ENCODE results near the gene CPNE4.

The CPNE4 gene

DNA sequence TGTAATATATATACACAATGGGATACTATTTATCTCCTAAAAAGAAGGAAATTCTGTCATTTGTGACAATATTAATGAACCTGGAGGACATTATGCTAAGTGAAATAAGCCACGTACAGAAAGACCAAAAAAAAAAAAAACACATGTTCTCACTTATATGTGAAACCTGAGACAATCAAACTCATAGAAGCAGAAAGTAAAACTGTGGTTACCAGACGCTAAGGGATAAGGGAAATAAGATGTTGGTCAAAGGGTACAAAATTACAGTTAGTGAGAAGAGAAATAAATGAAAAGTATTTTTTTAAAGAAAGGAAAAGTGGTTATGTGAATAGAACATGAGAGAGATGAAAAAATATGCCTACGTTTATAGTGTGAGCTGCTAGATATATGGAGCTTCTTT lies 101.1 kb downstream of the CPNE4 start:
- TF ChIP-seq, protein P1, sequence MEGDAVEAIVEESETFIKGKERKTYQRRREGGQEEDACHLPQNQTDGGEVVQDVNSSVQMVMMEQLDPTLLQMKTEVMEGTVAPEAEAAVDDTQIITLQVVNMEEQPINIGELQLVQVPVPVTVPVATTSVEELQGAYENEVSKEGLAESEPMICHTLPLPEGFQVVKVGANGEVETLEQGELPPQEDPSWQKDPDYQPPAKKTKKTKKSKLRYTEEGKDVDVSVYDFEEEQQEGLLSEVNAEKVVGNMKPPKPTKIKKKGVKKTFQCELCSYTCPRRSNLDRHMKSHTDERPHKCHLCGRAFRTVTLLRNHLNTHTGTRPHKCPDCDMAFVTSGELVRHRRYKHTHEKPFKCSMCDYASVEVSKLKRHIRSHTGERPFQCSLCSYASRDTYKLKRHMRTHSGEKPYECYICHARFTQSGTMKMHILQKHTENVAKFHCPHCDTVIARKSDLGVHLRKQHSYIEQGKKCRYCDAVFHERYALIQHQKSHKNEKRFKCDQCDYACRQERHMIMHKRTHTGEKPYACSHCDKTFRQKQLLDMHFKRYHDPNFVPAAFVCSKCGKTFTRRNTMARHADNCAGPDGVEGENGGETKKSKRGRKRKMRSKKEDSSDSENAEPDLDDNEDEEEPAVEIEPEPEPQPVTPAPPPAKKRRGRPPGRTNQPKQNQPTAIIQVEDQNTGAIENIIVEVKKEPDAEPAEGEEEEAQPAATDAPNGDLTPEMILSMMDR (IDR thresholded peaks at IDR 0.05; ENCODE audit: insufficient read depth, low read length, missing control alignments) = no peak
- CTCF ChIA-PET = interaction anchor here (1.6 kb wide), 1 partner anchor 138 kb away, joined by 5 read pairs; no protein-coding TSS in a partner anchor
- POLR2A ChIA-PET = interaction anchor here (0.7 kb wide), 1 partner anchor 26 kb away, joined by 4 read pairs; no protein-coding TSS in a partner anchor
- H3K4me3 ChIP-seq (ENCODE audit: low read depth, low read length) = no peak overlapping the region
- no peak for DNase-seq (ENCODE audit: low read depth, low spot score)

DNA sequence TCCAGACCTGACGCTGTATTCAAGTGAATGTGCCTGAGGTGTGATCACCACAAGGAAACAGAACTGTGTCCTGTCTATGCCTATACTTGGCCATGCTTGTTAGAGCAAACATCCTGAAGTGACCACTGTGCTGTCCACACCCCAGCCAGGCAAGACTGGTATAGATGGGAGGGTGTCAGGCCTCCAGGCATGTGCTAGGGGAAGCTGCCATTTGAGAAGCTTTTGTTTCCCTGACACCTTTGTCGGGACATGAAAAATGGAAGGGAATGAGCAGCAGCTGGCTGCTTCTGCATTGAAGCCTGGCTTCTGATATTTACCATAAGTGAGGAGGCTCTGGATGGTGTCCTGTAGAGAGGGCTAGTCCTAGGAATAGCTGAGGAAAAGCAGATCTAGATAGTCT lies 106.2 kb downstream of the CPNE4 start:
- TF ChIP-seq, protein P1 (IDR thresholded peaks at IDR 0.05; ENCODE audit: insufficient read depth, low read length, missing control alignments) = no peak
- CTCF ChIA-PET = no interaction called here
- POLR2A ChIA-PET = no interaction called here
- no peak overlapping the region for H3K4me3 ChIP-seq (ENCODE audit: low read depth, low read length)
- no peak for DNase-seq (ENCODE audit: low read depth, low spot score)

DNA sequence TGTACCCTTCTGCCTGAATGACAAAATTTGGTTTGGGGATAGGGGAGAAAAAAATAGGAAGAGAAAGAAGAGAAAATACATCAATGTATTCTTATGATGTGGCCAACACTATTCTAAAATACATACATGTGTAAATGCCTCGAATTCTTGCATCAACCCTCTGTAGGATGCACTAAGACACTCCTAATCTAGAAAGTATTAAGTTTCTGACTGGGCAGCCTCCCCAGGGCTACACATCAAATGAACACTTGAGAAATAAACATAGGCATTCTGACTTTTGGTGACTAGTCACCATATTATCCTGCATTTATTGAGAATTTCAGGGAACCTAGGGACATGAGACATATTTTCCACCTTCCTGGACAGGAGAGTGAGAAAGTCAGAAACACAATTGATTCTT lies 109.2 kb downstream of the CPNE4 start:
- ChIA-PET POLR2A (no interaction called here), CTCF (no interaction called here)
- no peak overlapping the region for H3K4me3 ChIP-seq (ENCODE audit: low read depth, low read length)
- TF ChIP-seq, protein P1 (IDR thresholded peaks at IDR 0.05; ENCODE audit: insufficient read depth, low read length, missing control alignments) = no peak
- DNase-seq (ENCODE audit: low read depth, low spot score) = no peak

DNA sequence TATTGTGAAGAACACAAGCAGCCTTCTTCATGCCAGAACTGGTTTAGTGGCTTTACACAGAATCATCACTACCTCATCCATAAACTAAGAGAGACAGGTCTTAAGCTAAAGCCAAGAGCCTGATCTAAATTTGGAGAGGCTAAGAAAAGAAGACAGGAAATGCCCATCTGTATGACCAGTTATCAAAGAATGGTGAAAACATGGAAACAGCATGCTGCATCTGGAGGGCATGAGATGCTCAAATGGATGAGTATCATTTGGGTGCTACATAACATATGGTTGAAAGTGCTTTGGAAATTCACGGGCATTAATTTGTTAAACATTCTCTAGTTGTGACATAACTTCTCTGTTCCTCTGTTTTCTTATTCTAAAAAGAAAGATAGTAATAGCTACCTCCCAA lies 112.5 kb downstream of the CPNE4 start:
- peak; percentile 16 for DNase-seq (ENCODE audit: low read depth, low spot score)
- ChIA-PET POLR2A (interaction anchor here (0.6 to 1.3 kb wide), 2 partner anchors 18 to 36 kb away, joined by 4 to 5 read pairs; no protein-coding TSS in a partner anchor), CTCF (interaction anchor here (1.0 to 1.4 kb wide), 2 partner anchors 14 to 127 kb away, joined by 3 read pairs; no protein-coding TSS in a partner anchor)
- no peak overlapping the region for H3K4me3 ChIP-seq (ENCODE audit: low read depth, low read length)
- TF ChIP-seq, protein P1 (IDR thresholded peaks at IDR 0.05; ENCODE audit: insufficient read depth, low read length, missing control alignments) = no peak

DNA sequence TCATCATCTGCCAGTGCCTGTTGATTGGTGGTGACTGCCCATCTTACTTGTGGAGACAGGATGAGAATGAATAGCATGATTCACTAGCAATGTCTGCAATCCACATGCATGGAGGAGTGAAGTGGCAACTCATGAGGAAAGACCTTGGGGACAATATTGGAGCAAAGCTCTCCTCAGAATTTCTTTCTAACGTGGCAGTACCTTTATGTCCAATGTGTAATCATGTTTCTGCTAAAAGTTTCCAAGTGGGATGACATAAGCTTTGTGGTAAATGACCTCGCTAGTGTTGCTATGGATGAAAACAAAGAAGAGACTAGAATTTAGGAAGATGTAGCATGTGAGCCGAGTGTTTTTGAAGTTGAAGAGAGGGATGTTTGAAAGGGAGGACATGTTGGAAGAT lies 117.8 kb downstream of the CPNE4 start:
- POLR2A ChIA-PET = no interaction called here
- no peak for DNase-seq (ENCODE audit: low read depth, low spot score)
- CTCF ChIA-PET = interaction anchor here (1.3 kb wide), 1 partner anchor 9 kb away, joined by 4 read pairs; no protein-coding TSS in a partner anchor

DNA sequence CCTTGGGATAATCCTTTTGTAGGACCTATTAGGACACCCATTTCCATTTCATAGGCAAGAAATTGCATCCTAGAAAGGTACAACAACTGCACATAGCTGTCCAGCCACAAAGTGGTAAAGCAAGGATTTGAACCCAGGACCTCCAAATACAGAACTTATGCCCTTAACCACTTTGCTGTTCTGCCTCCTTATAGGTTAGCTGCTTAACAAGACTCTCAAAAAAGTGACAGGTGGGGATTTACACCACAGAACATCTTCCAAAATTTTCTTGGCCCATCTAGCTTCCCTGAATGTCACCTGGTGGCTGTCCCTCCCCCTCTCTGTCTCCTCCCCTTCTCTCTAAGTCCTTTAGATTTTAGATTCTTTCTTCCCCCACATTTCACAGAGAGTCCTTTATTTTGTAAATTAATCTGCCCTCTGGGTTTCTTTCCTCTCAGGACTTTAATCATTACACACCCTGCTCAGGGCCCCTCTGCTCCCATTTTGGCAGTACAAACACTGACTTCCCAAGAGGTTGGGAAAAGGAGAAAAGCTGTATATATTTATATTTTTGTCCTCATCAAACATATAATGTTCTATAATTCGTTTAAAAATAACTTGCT lies 120.6 kb downstream of the CPNE4 start:
- H3K4me3 ChIP-seq (ENCODE audit: low read depth, low read length) = no peak overlapping the region
- TF ChIP-seq, protein P1 (IDR thresholded peaks at IDR 0.05; ENCODE audit: insufficient read depth, low read length, missing control alignments) = no peak
- ChIA-PET CTCF (no interaction called here), POLR2A (no interaction called here)
- DNase-seq (ENCODE audit: low read depth, low spot score) = no peak

More for the DNA sequence above, 117.8 kb downstream of the CPNE4 start:
- no peak overlapping the region for H3K4me3 ChIP-seq (ENCODE audit: low read depth, low read length)
- TF ChIP-seq, protein P1 (IDR thresholded peaks at IDR 0.05; ENCODE audit: insufficient read depth, low read length, missing control alignments) = no peak

Measured in AG04449 (cell line).